ENCODE results near the gene GPC6. TPM values are rescaled to one million over a fixed set of nuclear protein-coding genes. Genes with fewer than 3 reads are reported as not detected.

Gene GPC6
- polyA plus RNA-seq, 4 donors = 0.22 to 45.0 (median 1.4) TPM

DNA sequence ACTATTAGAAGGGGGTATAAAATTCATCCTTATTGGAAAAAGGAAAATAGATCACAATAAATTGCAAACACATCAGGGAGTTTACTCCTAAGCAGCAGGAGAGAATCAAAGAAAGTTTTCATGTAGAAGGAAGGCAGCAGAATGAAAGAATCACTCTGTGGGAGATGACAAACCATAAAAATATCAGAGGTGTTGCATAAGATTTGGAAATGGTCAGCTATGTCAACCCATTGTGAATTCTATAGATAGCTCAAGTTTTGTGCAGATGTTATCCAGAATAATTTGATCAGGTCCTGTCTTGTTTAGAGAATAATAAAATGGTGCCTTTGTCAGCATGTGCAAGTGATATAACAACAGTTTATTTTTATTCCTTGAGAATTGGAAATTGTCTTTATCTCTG, 630.5 kb downstream of the GPC6 start:
- Histone ChIP-seq H3K27me3 (ENCODE audit: control insufficient read depth in 3 of 3, insufficient read depth in 3 of 3, low read length in 3 of 3) (no peaks in the 10 kb centered on the region), H3K4me3 (ENCODE audit: low read depth in 1 of 3, low read length in 3 of 3) (no peak overlapping the region), H3K36me3 (ENCODE audit: control insufficient read depth in 3 of 3, insufficient read depth in 2 of 3, low read depth in 1 of 3, low read length in 3 of 3) (no peaks in the 10 kb centered on the region), H3K27ac (ENCODE audit: low read depth in 1 of 3, low read length in 2 of 3) (no peak overlapping the region), H3K9me3 (ENCODE audit: control insufficient read depth in 2 of 2, insufficient read depth in 1 of 2, low read depth in 1 of 2, low read length in 1 of 2) (no peaks in the 10 kb centered on the region), H3K4me1 (ENCODE audit: control insufficient read depth in 3 of 3, insufficient read depth in 2 of 3, low read depth in 1 of 3, low read length in 2 of 3) (no peaks in the 10 kb centered on the region)
- FAIRE-seq (no peak), DNase-seq (no peak)

DNA sequence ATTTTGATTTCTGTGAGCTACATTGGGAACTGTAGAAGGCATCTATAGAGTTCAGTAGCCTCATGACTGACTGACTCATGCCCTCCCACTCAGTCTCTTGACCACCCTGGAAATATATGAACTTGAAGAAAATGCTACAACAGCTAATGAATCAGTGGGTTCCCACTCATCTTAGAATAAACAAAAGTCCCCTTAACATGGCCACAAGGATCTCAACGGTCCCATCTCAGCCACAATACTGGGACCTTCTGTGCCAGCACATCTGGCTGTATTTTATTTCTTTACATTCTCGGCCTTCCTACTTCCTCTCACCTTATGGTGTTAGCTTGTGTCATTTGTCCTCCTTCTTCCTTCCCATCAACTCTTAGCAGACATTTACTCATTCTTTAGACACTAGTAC, 633.1 kb downstream of the GPC6 start:
- FAIRE-seq = no peak
- no peak for DNase-seq
- 63 to 78% (median 74%) methylated on average over 2 of the region's 2 CpGs for WGBS, 3 donors

GRCh38 chr13:93861818-93862217, 635.2 kb downstream of the GPC6 start:
- DNase-seq (no peak), FAIRE-seq (no peak)
- H3K27me3 ChIP-seq (ENCODE audit: control insufficient read depth in 3 of 3, insufficient read depth in 3 of 3, low read length in 3 of 3) = no peaks in the 10 kb centered on the region
- H3K36me3 ChIP-seq (ENCODE audit: control insufficient read depth in 3 of 3, insufficient read depth in 2 of 3, low read depth in 1 of 3, low read length in 3 of 3) = no peaks in the 10 kb centered on the region
- H3K9me3 ChIP-seq (ENCODE audit: control insufficient read depth in 2 of 2, insufficient read depth in 1 of 2, low read depth in 1 of 2, low read length in 1 of 2) = no peaks in the 10 kb centered on the region
- WGBS, 3 donors = 61 to 67% (median 62%) methylated on average over 4 of the region's 4 CpGs
- no peaks in the 10 kb centered on the region for H3K4me1 ChIP-seq (ENCODE audit: control insufficient read depth in 3 of 3, insufficient read depth in 2 of 3, low read depth in 1 of 3, low read length in 2 of 3)
- H3K27ac ChIP-seq (ENCODE audit: low read depth in 1 of 3, low read length in 2 of 3) = no peak overlapping the region
- no peak overlapping the region for H3K4me3 ChIP-seq (ENCODE audit: low read depth in 1 of 3, low read length in 3 of 3)

More for the DNA sequence above, 633.1 kb downstream of the GPC6 start:
- Histone ChIP-seq H3K9me3 (ENCODE audit: control insufficient read depth in 2 of 2, insufficient read depth in 1 of 2, low read depth in 1 of 2, low read length in 1 of 2) (no peaks in the 10 kb centered on the region), H3K4me1 (ENCODE audit: control insufficient read depth in 3 of 3, insufficient read depth in 2 of 3, low read depth in 1 of 3, low read length in 2 of 3) (no peaks in the 10 kb centered on the region), H3K36me3 (ENCODE audit: control insufficient read depth in 3 of 3, insufficient read depth in 2 of 3, low read depth in 1 of 3, low read length in 3 of 3) (no peaks in the 10 kb centered on the region), H3K4me3 (ENCODE audit: low read depth in 1 of 3, low read length in 3 of 3) (no peak overlapping the region), H3K27ac (ENCODE audit: low read depth in 1 of 3, low read length in 2 of 3) (no peak overlapping the region), H3K27me3 (ENCODE audit: control insufficient read depth in 3 of 3, insufficient read depth in 3 of 3, low read length in 3 of 3) (no peaks in the 10 kb centered on the region)

DNA sequence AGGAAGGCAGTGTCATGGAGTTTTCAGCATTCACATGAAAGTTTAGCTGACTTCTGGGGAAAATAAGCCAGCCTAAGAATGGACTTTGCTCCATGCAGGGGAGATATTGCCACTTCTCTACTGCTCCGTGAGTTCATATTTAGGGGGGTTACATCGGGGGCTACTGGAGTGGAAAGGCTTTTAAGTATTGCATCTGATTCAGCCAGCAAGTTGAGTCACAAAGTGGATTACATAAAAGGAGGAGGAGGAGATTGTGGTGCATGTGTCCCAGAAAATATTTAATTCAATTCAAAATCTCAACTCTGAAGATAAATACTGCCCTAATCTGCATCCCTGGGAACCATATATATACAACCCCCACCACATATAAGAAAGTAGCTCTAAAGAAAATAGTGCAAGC, 635.7 kb downstream of the GPC6 start:
- FAIRE-seq (no peak), DNase-seq (no peak)
- Histone ChIP-seq H3K4me3 (ENCODE audit: low read depth in 1 of 3, low read length in 3 of 3) (no peak overlapping the region), H3K27ac (ENCODE audit: low read depth in 1 of 3, low read length in 2 of 3) (no peak overlapping the region), H3K4me1 (ENCODE audit: control insufficient read depth in 3 of 3, insufficient read depth in 2 of 3, low read depth in 1 of 3, low read length in 2 of 3) (no peaks in the 10 kb centered on the region), H3K9me3 (ENCODE audit: control insufficient read depth in 2 of 2, insufficient read depth in 1 of 2, low read depth in 1 of 2, low read length in 1 of 2) (no peaks in the 10 kb centered on the region), H3K36me3 (ENCODE audit: control insufficient read depth in 3 of 3, insufficient read depth in 2 of 3, low read depth in 1 of 3, low read length in 3 of 3) (no peaks in the 10 kb centered on the region), H3K27me3 (ENCODE audit: control insufficient read depth in 3 of 3, insufficient read depth in 3 of 3, low read length in 3 of 3) (no peaks in the 10 kb centered on the region)
- 45 to 73% (median 51%) methylated on average over 2 of the region's 2 CpGs for WGBS, 3 donors

DNA sequence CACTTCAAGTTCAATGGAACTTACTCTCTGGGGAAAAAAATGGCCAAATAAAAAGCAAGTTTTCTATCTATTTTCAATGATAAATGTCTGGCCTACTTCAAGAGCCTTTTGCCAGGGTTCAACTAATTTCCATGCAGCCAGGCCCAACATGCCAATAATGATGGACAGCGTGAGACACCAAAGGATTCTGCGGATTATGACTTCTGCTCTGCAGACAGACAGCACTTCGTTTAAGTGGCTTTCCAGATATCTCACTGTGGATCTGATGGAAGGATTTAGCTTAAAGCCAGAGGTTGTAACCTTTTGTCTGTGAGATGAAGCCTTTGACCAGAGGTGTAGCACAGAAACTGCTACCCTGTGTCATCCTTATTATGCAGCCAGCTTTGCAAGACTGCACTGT, 638.6 kb downstream of the GPC6 start:
- Histone ChIP-seq H3K4me3 (ENCODE audit: low read depth in 1 of 3, low read length in 3 of 3) (no peak overlapping the region), H3K27me3 (ENCODE audit: control insufficient read depth in 3 of 3, insufficient read depth in 3 of 3, low read length in 3 of 3) (no peaks in the 10 kb centered on the region), H3K36me3 (ENCODE audit: control insufficient read depth in 3 of 3, insufficient read depth in 2 of 3, low read depth in 1 of 3, low read length in 3 of 3) (no peaks in the 10 kb centered on the region), H3K9me3 (ENCODE audit: control insufficient read depth in 2 of 2, insufficient read depth in 1 of 2, low read depth in 1 of 2, low read length in 1 of 2) (no peaks in the 10 kb centered on the region), H3K4me1 (ENCODE audit: control insufficient read depth in 3 of 3, insufficient read depth in 2 of 3, low read depth in 1 of 3, low read length in 2 of 3) (no peaks in the 10 kb centered on the region), H3K27ac (ENCODE audit: low read depth in 1 of 3, low read length in 2 of 3) (no peak overlapping the region)
- no peak for DNase-seq
- no peak for FAIRE-seq
- WGBS, 3 donors = 74 to 78% (median 75%) methylated on average over 3 of the region's 3 CpGs

- no peak overlapping the region for H3K4me3 ChIP-seq (ENCODE audit: low read depth in 1 of 3, low read length in 3 of 3)
- DNase-seq (no peak), FAIRE-seq (no peak)
- no peaks in the 10 kb centered on the region for H3K36me3 ChIP-seq (ENCODE audit: control insufficient read depth in 3 of 3, insufficient read depth in 2 of 3, low read depth in 1 of 3, low read length in 3 of 3)
- WGBS, 3 donors = 74 to 84% (median 78%) methylated on average over 3 of the region's 3 CpGs
- H3K27ac ChIP-seq (ENCODE audit: low read depth in 1 of 3, low read length in 2 of 3) = no peak overlapping the region
- H3K4me1 ChIP-seq (ENCODE audit: control insufficient read depth in 3 of 3, insufficient read depth in 2 of 3, low read depth in 1 of 3, low read length in 2 of 3) = no peaks in the 10 kb centered on the region
- no peaks in the 10 kb centered on the region for H3K9me3 ChIP-seq (ENCODE audit: control insufficient read depth in 2 of 2, insufficient read depth in 1 of 2, low read depth in 1 of 2, low read length in 1 of 2)
- H3K27me3 ChIP-seq (ENCODE audit: control insufficient read depth in 3 of 3, insufficient read depth in 3 of 3, low read length in 3 of 3) = no peaks in the 10 kb centered on the region
These were observed 640.9 kb downstream of the GPC6 start for GRCh38 chr13:93867481-93867880.

DNA sequence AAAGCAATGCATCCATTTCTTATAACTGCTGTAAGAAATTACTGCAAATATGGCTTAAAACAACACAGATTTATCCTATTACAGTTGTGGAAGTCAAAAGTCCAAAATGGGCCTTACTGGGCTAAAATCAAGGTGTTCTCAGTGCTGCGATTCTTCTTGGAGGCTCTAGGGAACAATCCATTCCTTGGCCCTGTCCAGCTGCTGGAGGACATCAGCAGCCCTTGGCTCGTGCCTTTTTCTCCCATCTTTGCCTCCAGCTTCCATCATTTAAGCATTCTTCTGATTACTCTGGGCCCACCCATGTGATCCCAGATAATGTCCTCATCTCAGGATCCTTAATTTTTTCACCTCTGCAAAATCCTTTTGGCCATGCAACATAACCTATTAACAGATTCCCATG, 645.8 kb downstream of the GPC6 start:
- H3K27ac ChIP-seq (ENCODE audit: low read depth in 1 of 3, low read length in 2 of 3) = no peak overlapping the region
- DNase-seq = no peak

DNA sequence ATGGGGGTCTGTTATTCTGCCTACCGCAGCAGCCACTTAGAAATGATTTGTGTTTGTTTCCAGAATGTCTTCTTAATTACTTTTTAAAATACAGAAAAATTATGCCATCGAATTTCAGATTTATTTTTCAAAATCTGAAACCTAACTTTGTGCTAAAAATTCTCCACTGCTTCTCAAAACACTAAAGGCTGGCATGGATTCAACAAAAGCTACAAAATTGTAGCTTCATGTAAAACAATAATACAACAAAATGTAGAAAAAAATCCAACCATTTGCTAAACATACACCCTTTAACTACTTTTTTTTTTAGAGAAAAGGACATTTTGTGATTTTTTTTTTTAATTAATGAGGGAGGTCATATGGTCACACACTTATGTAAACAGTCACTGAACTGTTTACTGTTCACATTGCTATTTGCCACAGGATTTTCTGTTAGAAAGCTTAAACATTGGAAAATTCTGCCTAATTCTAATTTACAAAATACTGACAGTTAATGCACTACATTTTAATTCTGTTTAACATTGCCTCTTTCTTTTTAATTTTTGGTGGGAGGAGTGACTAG, 646.3 kb downstream of the GPC6 start:
- H3K4me3 ChIP-seq (ENCODE audit: low read depth in 1 of 3, low read length in 3 of 3) = no peak overlapping the region
- H3K4me1 ChIP-seq (ENCODE audit: control insufficient read depth in 3 of 3, insufficient read depth in 2 of 3, low read depth in 1 of 3, low read length in 2 of 3) = no peaks in the 10 kb centered on the region
- no peak overlapping the region for H3K27ac ChIP-seq (ENCODE audit: low read depth in 1 of 3, low read length in 2 of 3)
- DNase-seq = no peak
- H3K27me3 ChIP-seq (ENCODE audit: control insufficient read depth in 3 of 3, insufficient read depth in 3 of 3, low read length in 3 of 3) = no peaks in the 10 kb centered on the region
- 56 to 58% (median 57%) methylated on average over 2 of the region's 2 CpGs for WGBS, 3 donors
- H3K36me3 ChIP-seq (ENCODE audit: control insufficient read depth in 3 of 3, insufficient read depth in 2 of 3, low read depth in 1 of 3, low read length in 3 of 3) = no peaks in the 10 kb centered on the region
- no peaks in the 10 kb centered on the region for H3K9me3 ChIP-seq (ENCODE audit: control insufficient read depth in 2 of 2, insufficient read depth in 1 of 2, low read depth in 1 of 2, low read length in 1 of 2)
- no peak for FAIRE-seq

More for the DNA sequence above, 645.8 kb downstream of the GPC6 start:
- FAIRE-seq = no peak
- Histone ChIP-seq H3K9me3 (ENCODE audit: control insufficient read depth in 2 of 2, insufficient read depth in 1 of 2, low read depth in 1 of 2, low read length in 1 of 2) (no peaks in the 10 kb centered on the region), H3K36me3 (ENCODE audit: control insufficient read depth in 3 of 3, insufficient read depth in 2 of 3, low read depth in 1 of 3, low read length in 3 of 3) (no peaks in the 10 kb centered on the region), H3K4me3 (ENCODE audit: low read depth in 1 of 3, low read length in 3 of 3) (no peak overlapping the region), H3K27me3 (ENCODE audit: control insufficient read depth in 3 of 3, insufficient read depth in 3 of 3, low read length in 3 of 3) (no peaks in the 10 kb centered on the region), H3K4me1 (ENCODE audit: control insufficient read depth in 3 of 3, insufficient read depth in 2 of 3, low read depth in 1 of 3, low read length in 2 of 3) (no peaks in the 10 kb centered on the region)
- WGBS, 3 donors = 50 to 59% (median 57%) methylated on average over 2 of the region's 2 CpGs

GRCh38 chr13:93875547-93875946, 648.9 kb downstream of the GPC6 start:
- Histone ChIP-seq H3K4me3 (ENCODE audit: low read depth in 1 of 3, low read length in 3 of 3) (no peak overlapping the region), H3K9me3 (ENCODE audit: control insufficient read depth in 2 of 2, insufficient read depth in 1 of 2, low read depth in 1 of 2, low read length in 1 of 2) (peaks cover 0 to 9% of the 10 kb centered on the region in 2 donors), H3K4me1 (ENCODE audit: control insufficient read depth in 3 of 3, insufficient read depth in 2 of 3, low read depth in 1 of 3, low read length in 2 of 3) (no peaks in the 10 kb centered on the region), H3K27me3 (ENCODE audit: control insufficient read depth in 3 of 3, insufficient read depth in 3 of 3, low read length in 3 of 3) (no peaks in the 10 kb centered on the region), H3K36me3 (ENCODE audit: control insufficient read depth in 3 of 3, insufficient read depth in 2 of 3, low read depth in 1 of 3, low read length in 3 of 3) (no peaks in the 10 kb centered on the region), H3K27ac (ENCODE audit: low read depth in 1 of 3, low read length in 2 of 3) (no peak overlapping the region)
- FAIRE-seq (no peak), DNase-seq (no peak)
- 86 to 100% (median 91%) methylated on average over 1 of the region's 1 CpG for WGBS, 3 donors

All from small intestine (tissue), 7 donors.